Type B pancreatic cell (in vitro differentiated cells): ENCODE data around the gene RNF4. TPM values are rescaled to one million over a fixed set of nuclear protein-coding genes. Genes with fewer than 3 reads are reported as not detected.

Source experiments
- DNase-seq: peaks from one replicate; pipeline ENCODE4 v3.0.0; 2021; ENCODE audit warnings: mixed read lengths; ENCODE audit not compliant: unreplicated experiment; ENCODE audit errors: extremely low spot score
- H3K27ac Mint-ChIP-seq: 2 replicates; pipeline ENCODE4 v1.8.0; 2021; ENCODE audit warnings: mild to moderate bottlenecking, mixed read lengths
- H3K27me3 Mint-ChIP-seq: 2 replicates; pipeline ENCODE4 v1.8.0; 2021; ENCODE audit warnings: mixed read lengths
- H3K36me3 Mint-ChIP-seq: 2 replicates; pipeline ENCODE4 v1.8.0; 2021; ENCODE audit warnings: mixed read lengths
- H3K4me1 Mint-ChIP-seq: one replicate; pipeline ENCODE4 v1.8.0; 2021; ENCODE audit warnings: mixed read lengths; ENCODE audit not compliant: unreplicated experiment
- H3K4me3 Mint-ChIP-seq: 2 replicates; pipeline ENCODE4 v1.8.0; 2021; ENCODE audit warnings: mild to moderate bottlenecking, mixed read lengths
- H3K9me3 Mint-ChIP-seq: 2 replicates; pipeline ENCODE4 v1.8.0; 2021; ENCODE audit warnings: mixed read lengths
- CTCF ChIP-seq: fragments of 200-600 bp; sonication (generic); conservative IDR thresholded peaks from 2 replicates; pipeline ENCODE4 v1.5.0; 2021; ENCODE audit warnings: antibody characterized with exemption, mild to moderate bottlenecking
- total RNA-seq: library from RNA; stranded (reverse); gene quantifications from 2 replicates; pipeline ENCODE4 v1.2.1, GENCODE V29; 2021; ENCODE audit warnings: low replicate concordance

RNF4 gene
- total RNA-seq, 1 donor from 2014 or later = 61.4 TPM

DNA sequence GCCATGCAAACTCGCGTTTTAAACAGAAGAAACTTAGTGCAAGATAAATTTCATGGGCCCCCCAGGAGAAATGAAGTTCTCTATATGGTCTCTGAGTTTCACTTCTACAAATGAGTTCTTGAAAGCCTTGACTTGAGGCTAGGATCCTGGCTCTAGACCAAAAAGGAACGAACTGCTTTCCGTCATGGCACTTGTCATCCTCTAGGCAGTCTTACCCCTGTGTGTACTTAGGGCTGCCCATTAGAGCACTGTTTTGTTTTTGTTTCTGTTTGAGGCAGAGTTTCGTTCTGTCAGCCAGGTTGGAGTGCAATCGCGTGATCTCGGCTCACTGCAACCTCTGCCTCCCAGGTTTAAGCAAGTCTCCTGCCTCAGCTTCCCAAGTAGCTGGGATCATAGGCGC is 29.0 kb downstream of the RNF4 start:
- peaks cover 28% of the 10 kb centered on the region for H3K36me3 Mint-ChIP-seq

GRCh38 chr4:2500547-2500946 is 31.6 kb downstream of the RNF4 start:
- peaks cover 28% of the 10 kb centered on the region for H3K36me3 Mint-ChIP-seq
- no peak for TF ChIP-seq CTCF
- DNase-seq = no peak
- no peak overlapping the region for H3K4me3 Mint-ChIP-seq
- H3K4me1 Mint-ChIP-seq = no peaks in the 10 kb centered on the region
- H3K9me3 Mint-ChIP-seq = no peaks in the 10 kb centered on the region
- H3K27ac Mint-ChIP-seq = no peak overlapping the region
- H3K27me3 Mint-ChIP-seq = no peaks in the 10 kb centered on the region

More for the DNA sequence above, 29.0 kb downstream of the RNF4 start:
- Mint-ChIP-seq H3K4me1 (no peaks in the 10 kb centered on the region), H3K27ac (no peak overlapping the region), H3K9me3 (no peaks in the 10 kb centered on the region), H3K4me3 (no peak overlapping the region), H3K27me3 (no peaks in the 10 kb centered on the region)
- no peak for DNase-seq
- no peak for TF ChIP-seq CTCF

- peaks cover 28% of the 10 kb centered on the region for H3K36me3 Mint-ChIP-seq
- H3K9me3 Mint-ChIP-seq = no peaks in the 10 kb centered on the region
- H3K4me3 Mint-ChIP-seq = no peak overlapping the region
- no peak for DNase-seq
- no peak overlapping the region for H3K27ac Mint-ChIP-seq
- TF ChIP-seq CTCF = no peak
- H3K4me1 Mint-ChIP-seq = no peaks in the 10 kb centered on the region
- H3K27me3 Mint-ChIP-seq = no peaks in the 10 kb centered on the region
These were observed 32.2 kb downstream of the RNF4 start for GRCh38 chr4:2501034-2501594.

- Mint-ChIP-seq H3K36me3 (peaks cover 17% of the 10 kb centered on the region), H3K9me3 (no peaks in the 10 kb centered on the region), H3K27ac (no peak overlapping the region), H3K27me3 (no peaks in the 10 kb centered on the region), H3K4me3 (no peak overlapping the region), H3K4me1 (no peaks in the 10 kb centered on the region)
- no peak for DNase-seq
- TF ChIP-seq CTCF = no peak
These were observed 34.9 kb downstream of the RNF4 start for GRCh38 chr4:2503809-2504208.

DNA sequence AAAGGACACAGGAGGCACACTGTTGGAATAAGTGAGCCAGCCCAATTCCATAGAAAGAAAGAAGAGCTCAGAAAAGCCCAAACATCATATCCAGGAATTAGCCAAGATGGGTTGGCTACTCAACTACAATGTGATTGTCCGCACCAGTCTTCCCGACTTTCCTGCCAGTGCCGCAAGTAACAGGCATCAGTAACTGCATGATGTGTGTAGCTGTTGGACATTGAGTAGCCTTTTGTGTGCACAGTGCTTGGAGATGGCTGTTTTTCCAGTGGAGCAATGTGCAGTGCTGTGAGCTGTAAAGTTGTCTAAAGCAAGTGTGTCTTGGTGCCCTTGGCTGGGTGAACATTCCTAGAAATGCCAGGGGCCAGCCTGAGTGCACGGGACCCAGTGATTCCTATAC is 38.4 kb downstream of the RNF4 start:
- Mint-ChIP-seq H3K27me3 (no peaks in the 10 kb centered on the region), H3K36me3 (peaks cover 11% of the 10 kb centered on the region), H3K27ac (no peak overlapping the region), H3K4me1 (no peaks in the 10 kb centered on the region), H3K9me3 (no peaks in the 10 kb centered on the region), H3K4me3 (no peak overlapping the region)
- TF ChIP-seq CTCF = no peak
- no peak for DNase-seq

- no peaks in the 10 kb centered on the region for H3K4me1 Mint-ChIP-seq
- no peaks in the 10 kb centered on the region for H3K9me3 Mint-ChIP-seq
- no peaks in the 10 kb centered on the region for H3K27me3 Mint-ChIP-seq
- H3K4me3 Mint-ChIP-seq = no peak overlapping the region
- H3K27ac Mint-ChIP-seq = no peak overlapping the region
- DNase-seq = no peak
- TF ChIP-seq CTCF = no peak
- H3K36me3 Mint-ChIP-seq = peaks cover 11% of the 10 kb centered on the region
These were observed 38.9 kb downstream of the RNF4 start for GRCh38 chr4:2507855-2508254.
